Trophoblast cell (in vitro differentiated cells and primary cell): ENCODE results near the gene CRYBG1.

Source experiments
- DNase-seq, 2 donors: peaks; one replicate each; pipeline ENCODE4 v3.0.0-alpha.2; 2016
- H2AFZ ChIP-seq: 2 replicates; pipeline ENCODE4 v1.6.1; 2013; ENCODE audit warnings: low read length, moderate library complexity, mild to moderate bottlenecking; ENCODE audit not compliant: insufficient read depth, poor library complexity
- H2AK5ac ChIP-seq: 2 replicates; pipeline ENCODE4 v1.6.1; 2013; ENCODE audit warnings: mild to moderate bottlenecking, low read length
- H2BK120ac ChIP-seq: 2 replicates; pipeline ENCODE4 v1.6.1; 2013; ENCODE audit warnings: low read length, mild to moderate bottlenecking, moderate library complexity; ENCODE audit not compliant: insufficient read depth, poor library complexity
- H2BK12ac ChIP-seq: 2 replicates; pipeline ENCODE4 v1.6.1; 2013; ENCODE audit warnings: mild to moderate bottlenecking, low read length, moderate library complexity
- H2BK5ac ChIP-seq: 2 replicates; pipeline ENCODE4 v1.6.1; 2013; ENCODE audit warnings: low read length, low read depth, moderate library complexity, mild to moderate bottlenecking; ENCODE audit not compliant: poor library complexity
- H3K14ac ChIP-seq: 2 replicates; pipeline ENCODE4 v1.6.1; 2013; ENCODE audit warnings: mild to moderate bottlenecking, low read length
- H3K18ac ChIP-seq: 2 replicates; pipeline ENCODE4 v1.6.1; 2013; ENCODE audit warnings: mild to moderate bottlenecking, low read length
- H3K23ac ChIP-seq: 2 replicates; pipeline ENCODE4 v1.6.1; 2013; ENCODE audit warnings: low read length
- H3K27ac ChIP-seq: 2 replicates; pipeline ENCODE4 v1.5.1; 2013; ENCODE audit warnings: low read depth, mild to moderate bottlenecking, inconsistent platforms, low read length, moderate library complexity
- H3K27me3 ChIP-seq: 2 replicates; pipeline ENCODE4 v1.6.1; 2013; ENCODE audit warnings: inconsistent platforms, mild to moderate bottlenecking, low read length, moderate library complexity; ENCODE audit not compliant: insufficient read depth
- H3K36me3 ChIP-seq, 2 experiments: 1 replicate in 1 of 2; 2 replicates in 1 of 2; pipeline ENCODE4 v1.6.1; 2013; ENCODE audit warnings: low read length in 2 of 2, mild to moderate bottlenecking in 2 of 2, moderate library complexity in 1 of 2; ENCODE audit not compliant: insufficient read depth in 2 of 2, control insufficient read depth in 1 of 2
- H3K4ac ChIP-seq: 2 replicates; pipeline ENCODE4 v1.6.1; 2013; ENCODE audit warnings: low read depth, mild to moderate bottlenecking, low read length, moderate library complexity
- H3K4me1 ChIP-seq, 2 experiments: 1 replicate in 1 of 2; 2 replicates in 1 of 2; pipeline ENCODE4 v1.6.1; 2013; ENCODE audit warnings: low read length in 2 of 2, mild to moderate bottlenecking in 2 of 2, moderate library complexity in 1 of 2; ENCODE audit not compliant: insufficient read depth in 2 of 2, control insufficient read depth in 1 of 2
- H3K4me2 ChIP-seq: 2 replicates; pipeline ENCODE4 v1.6.1; 2013; ENCODE audit warnings: inconsistent platforms, mild to moderate bottlenecking, low read length, moderate library complexity
- H3K4me3 ChIP-seq: 2 replicates; pipeline ENCODE4 v1.5.1; 2013; ENCODE audit warnings: mild to moderate bottlenecking, low read depth, low read length, inconsistent platforms
- H3K79me1 ChIP-seq: one replicate; pipeline ENCODE4 v1.6.1; 2013; ENCODE audit warnings: low read length
- H3K79me2 ChIP-seq: 2 replicates; pipeline ENCODE4 v1.6.1; 2013; ENCODE audit warnings: low read length, mild to moderate bottlenecking; ENCODE audit not compliant: control insufficient read depth, insufficient read depth, poor library complexity
- H3K9ac ChIP-seq: 2 replicates; pipeline ENCODE4 v1.6.1; 2013; ENCODE audit warnings: mild to moderate bottlenecking, low read length
- H3K9me3 ChIP-seq: 2 replicates; pipeline ENCODE4 v1.6.1; 2013; ENCODE audit warnings: low read depth, mild to moderate bottlenecking, control low read depth, inconsistent platforms, low read length; ENCODE audit not compliant: insufficient read depth
- H4K12ac ChIP-seq: 2 replicates; pipeline ENCODE4 v1.6.1; 2013; ENCODE audit warnings: low read depth, mild to moderate bottlenecking, low read length, moderate library complexity
- H4K8ac ChIP-seq: 2 replicates; pipeline ENCODE4 v1.6.1; 2013; ENCODE audit warnings: low read depth, mild to moderate bottlenecking, low read length, moderate library complexity
- H4K91ac ChIP-seq: one replicate; pipeline ENCODE4 v1.6.1; 2013; ENCODE audit warnings: low read depth, mild to moderate bottlenecking, low read length, moderate library complexity
- WGBS: extraction: QIAGEN DNeasy Blood & Tissue Kit; methylation state at CpG from one replicate; pipeline ENCODE4 v1.1.7; 2013; ENCODE audit warnings: missing lambda C conversion rate; ENCODE audit not compliant: insufficient read length, insufficient coverage; ENCODE audit errors: extremely low coverage; 5-methylcytosine and 5-hydroxymethylcytosine counted together

CRYBG1 gene

GRCh38 chr6:106591111-106591825, 230.8 kb downstream of the CRYBG1 start:
- H3K4me1 ChIP-seq = peaks cover 3 to 5% of the 10 kb centered on the region in 2 experiments
- no peak overlapping the region for H4K12ac ChIP-seq
- no peak overlapping the region for H3K4me2 ChIP-seq
- H2AK5ac ChIP-seq = no peak overlapping the region
- H3K9me3 ChIP-seq = no peaks in the 10 kb centered on the region
- peaks cover 2% of the 10 kb centered on the region for H3K79me1 ChIP-seq
- peak overlapping the region; percentile 12 for H4K91ac ChIP-seq
- WGBS = no CpG with 5 or more reads among the region's 3 CpGs
- H3K27ac ChIP-seq = peak overlapping the region; percentile 23
- H3K14ac ChIP-seq = no peak overlapping the region
- H2BK5ac ChIP-seq = no peak overlapping the region
- H4K8ac ChIP-seq = no peak overlapping the region
- H3K4ac ChIP-seq = no peak overlapping the region
- no peak overlapping the region for H2BK120ac ChIP-seq
- H3K4me3 ChIP-seq = no peak overlapping the region
- H2BK12ac ChIP-seq = no peak overlapping the region
- H3K27me3 ChIP-seq = no peaks in the 10 kb centered on the region
- no peak overlapping the region for H3K18ac ChIP-seq
- peak; percentile 66 to 77 for DNase-seq
- no peaks in the 10 kb centered on the region for H3K79me2 ChIP-seq
- no peak overlapping the region for H2AFZ ChIP-seq
- no peak overlapping the region for H3K9ac ChIP-seq
- H3K23ac ChIP-seq = no peak overlapping the region
- peaks cover 0 to 4% of the 10 kb centered on the region in 2 experiments for H3K36me3 ChIP-seq

GRCh38 chr6:106599440-106599839, 238.9 kb downstream of the CRYBG1 start:
- H3K27ac ChIP-seq = no peak overlapping the region
- H2AK5ac ChIP-seq = no peak overlapping the region
- H4K12ac ChIP-seq = no peak overlapping the region
- H4K91ac ChIP-seq = no peak overlapping the region
- no peak overlapping the region for H2BK5ac ChIP-seq
- no peaks in the 10 kb centered on the region for H3K4me1 ChIP-seq
- H3K79me2 ChIP-seq = no peaks in the 10 kb centered on the region
- no peaks in the 10 kb centered on the region for H3K9me3 ChIP-seq
- H2BK12ac ChIP-seq = no peak overlapping the region
- H3K79me1 ChIP-seq = no peaks in the 10 kb centered on the region
- no peak overlapping the region for H2AFZ ChIP-seq
- no peak for DNase-seq
- WGBS = no CpG with 5 or more reads among the region's 2 CpGs
- no peak overlapping the region for H3K14ac ChIP-seq
- no peak overlapping the region for H4K8ac ChIP-seq
- H3K27me3 ChIP-seq = no peaks in the 10 kb centered on the region
- no peak overlapping the region for H3K4me2 ChIP-seq
- no peak overlapping the region for H3K23ac ChIP-seq
- H3K9ac ChIP-seq = no peak overlapping the region
- H3K4me3 ChIP-seq = no peak overlapping the region
- H3K36me3 ChIP-seq = no peaks in the 10 kb centered on the region
- H3K4ac ChIP-seq = no peak overlapping the region
- H2BK120ac ChIP-seq = no peak overlapping the region
- no peak overlapping the region for H3K18ac ChIP-seq

GRCh38 chr6:106600329-106600728, 239.8 kb downstream of the CRYBG1 start:
- Histone ChIP-seq H3K14ac (no peak overlapping the region), H2BK12ac (no peak overlapping the region), H4K91ac (no peak overlapping the region), H3K4ac (no peak overlapping the region), H3K79me1 (no peaks in the 10 kb centered on the region), H3K27ac (no peak overlapping the region), H3K23ac (no peak overlapping the region), H2AFZ (no peak overlapping the region), H2BK5ac (no peak overlapping the region), H3K4me1 (no peaks in the 10 kb centered on the region), H3K4me2 (no peak overlapping the region), H3K18ac (no peak overlapping the region), H3K4me3 (no peak overlapping the region), H4K12ac (no peak overlapping the region), H3K27me3 (no peaks in the 10 kb centered on the region), H4K8ac (no peak overlapping the region), H2AK5ac (no peak overlapping the region), H3K9ac (no peak overlapping the region), H3K79me2 (no peaks in the 10 kb centered on the region), H3K9me3 (no peaks in the 10 kb centered on the region), H2BK120ac (no peak overlapping the region), H3K36me3 (no peaks in the 10 kb centered on the region)
- DNase-seq = no peak
- no CpG with 5 or more reads among the region's 2 CpGs for WGBS

- no peak overlapping the region for H2AK5ac ChIP-seq
- no peak overlapping the region for H3K27ac ChIP-seq
- no peak overlapping the region for H2AFZ ChIP-seq
- no peak overlapping the region for H3K14ac ChIP-seq
- no peak overlapping the region for H2BK120ac ChIP-seq
- H3K4ac ChIP-seq = no peak overlapping the region
- no peaks in the 10 kb centered on the region for H3K27me3 ChIP-seq
- no peak overlapping the region for H3K18ac ChIP-seq
- WGBS = no CpG with 5 or more reads among the region's 2 CpGs
- peak; percentile 40 to 91 for DNase-seq
- no peak overlapping the region for H3K4me3 ChIP-seq
- no peak overlapping the region for H4K12ac ChIP-seq
- no peak overlapping the region for H4K8ac ChIP-seq
- no peaks in the 10 kb centered on the region for H3K79me1 ChIP-seq
- no peaks in the 10 kb centered on the region for H3K9me3 ChIP-seq
- H3K4me1 ChIP-seq = no peaks in the 10 kb centered on the region
- no peak overlapping the region for H3K23ac ChIP-seq
- peaks cover 0 to 2% of the 10 kb centered on the region in 2 experiments for H3K36me3 ChIP-seq
- no peaks in the 10 kb centered on the region for H3K79me2 ChIP-seq
- no peak overlapping the region for H3K9ac ChIP-seq
- H2BK12ac ChIP-seq = no peak overlapping the region
- H4K91ac ChIP-seq = no peak overlapping the region
- no peak overlapping the region for H3K4me2 ChIP-seq
- no peak overlapping the region for H2BK5ac ChIP-seq
Observed at GRCh38 chr6:106608080-106608668, 247.7 kb downstream of the CRYBG1 start.
